SK-N-SH (cell line): ENCODE data around the gene SSNA1. TPM values are rescaled to one million over a fixed set of nuclear protein-coding genes. Genes with fewer than 3 reads are reported as not detected.

Source experiments
- CTCF ChIA-PET: fragments of 300-600, 350-600 bp; formaldehyde crosslinking; extraction: SDS; loops from one replicate; lab custom pipeline; 2021; lab: Yijun Ruan, JAX
- POLR2A ChIA-PET: fragments of 350-600 bp; sonication (Branson Sonifier 250); formaldehyde crosslinking; extraction: SDS; loops from one replicate; lab custom pipeline; 2020; ENCODE audit warnings: antibody characterized with exemption, inconsistent platforms; lab: Yijun Ruan, JAX
- DNase-seq: peaks from one replicate; pipeline ENCODE4 v3.0.0; 2012
- H2AFZ ChIP-seq: fragments of 200-600 bp; sonication (generic); 2 replicates; pipeline ENCODE4 v1.8.1; 2016; ENCODE audit warnings: antibody characterized with exemption, mild to moderate bottlenecking, low read depth
- H3F3A ChIP-seq: fragments of 200-600 bp; sonication (generic); replicated peaks from 2 replicates; pipeline ENCODE3; 2016; ENCODE audit warnings: antibody characterized with exemption, mild to moderate bottlenecking; ENCODE audit not compliant: insufficient read depth
- H3K27ac ChIP-seq, 2 experiments: fragments of 200-500 bp in 1 of 2; fragments of 200-600 bp in 1 of 2; sonication (Bioruptor generic) in 1 of 2; sonication (generic), shearing (Covaris generic) in 1 of 2; 2 replicates each; pipeline versions ENCODE4 v1.5.1 to v1.6.1; 2014 to 2016; ENCODE audit warnings: low read depth in 2 of 2, inconsistent platforms in 1 of 2, low read length in 1 of 2, mild to moderate bottlenecking in 1 of 2, mixed read lengths in 1 of 2
- H3K27me3 ChIP-seq: fragments of 200-600 bp; sonication (generic), shearing (Covaris generic); 2 replicates; pipeline ENCODE4 v1.6.1; 2016; ENCODE audit warnings: mixed run types; ENCODE audit not compliant: insufficient read depth
- H3K36me3 ChIP-seq, 2 experiments: fragments of 200-500 bp in 1 of 2; fragments of 200-600 bp in 1 of 2; sonication (Bioruptor generic) in 1 of 2; sonication (generic) in 1 of 2; replicated peaks in 1 of 2; 2 replicates each; pipeline versions ENCODE3 to v1.5.1; 2014 to 2016; ENCODE audit warnings: low read length in 1 of 2, mild to moderate bottlenecking in 1 of 2; ENCODE audit not compliant: insufficient read depth in 2 of 2, control insufficient read depth in 1 of 2
- H3K4me1 ChIP-seq, 2 experiments: fragments of 200-500 bp in 1 of 2; fragments of 200-600 bp in 1 of 2; sonication (Bioruptor generic) in 1 of 2; sonication (generic), shearing (Covaris generic) in 1 of 2; 2 replicates each; pipeline versions ENCODE4 v1.5.1 to v1.6.1; 2014 to 2016; ENCODE audit warnings: low read depth in 1 of 2, low read length in 1 of 2, mixed run types in 1 of 2; ENCODE audit not compliant: insufficient read depth in 2 of 2, control insufficient read depth in 1 of 2
- H3K4me2 ChIP-seq: fragments of 200-600 bp; sonication (generic), shearing (Covaris generic); 2 replicates; pipeline ENCODE4 v1.6.1; 2017; ENCODE audit warnings: mixed run types
- H3K4me3 ChIP-seq, 2 experiments: fragments of 200-500 bp in 1 of 2; fragments of 200-600 bp in 1 of 2; sonication (Bioruptor generic) in 1 of 2; sonication (generic), shearing (Covaris generic) in 1 of 2; 2 replicates each; pipeline versions ENCODE4 v1.5.1 to v1.8.1; 2014 to 2016; ENCODE audit warnings: low read depth in 2 of 2, inconsistent platforms in 1 of 2, low read length in 1 of 2, mild to moderate bottlenecking in 1 of 2, mixed read lengths in 1 of 2, moderate library complexity in 1 of 2
- H3K79me2 ChIP-seq: fragments of 200-600 bp; sonication (generic); 2 replicates; pipeline ENCODE4 v1.8.1; 2017; ENCODE audit warnings: mild to moderate bottlenecking; ENCODE audit not compliant: insufficient read depth
- H3K9ac ChIP-seq: fragments of 200-600 bp; sonication (generic); 2 replicates; pipeline ENCODE4 v1.6.1; 2017; ENCODE audit warnings: mixed run types
- H3K9me2 ChIP-seq: fragments of 200-600 bp; sonication (generic); 2 replicates; pipeline ENCODE4 v1.6.1; 2017; ENCODE audit warnings: mixed run types
- H3K9me3 ChIP-seq: fragments of 200-600 bp; sonication (generic); 2 replicates; pipeline ENCODE4 v1.6.1; 2017; ENCODE audit warnings: mixed run types, mild to moderate bottlenecking, moderate library complexity
- H4K20me1 ChIP-seq: fragments of 200-600 bp; sonication (generic); 2 replicates; pipeline ENCODE4 v1.6.1; 2017; ENCODE audit warnings: mild to moderate bottlenecking, mixed run types; ENCODE audit not compliant: insufficient read depth
- ELF1 ChIP-seq: IDR thresholded peaks from 2 replicates; pipeline ENCODE4 v1.4.0; 2012
- EZH2phosphoT487 ChIP-seq: fragments of 200-600 bp; sonication (generic); IDR thresholded peaks from 2 replicates; pipeline ENCODE4 v1.6.1; 2017; ENCODE audit warnings: low read depth, mixed run types, mild to moderate bottlenecking, antibody characterized with exemption, moderate library complexity, borderline replicate concordance
- GABPA ChIP-seq: IDR thresholded peaks from 2 replicates; pipeline ENCODE4 v1.4.0; 2012; ENCODE audit warnings: low read depth, mild to moderate bottlenecking
- GATA2 ChIP-seq: sonication (generic); formaldehyde crosslinking; IDR thresholded peaks from 2 replicates; pipeline ENCODE4 v1.5.0; 2020; ENCODE audit warnings: mild to moderate bottlenecking, missing genetic modification reagents
- JUND ChIP-seq: IDR thresholded peaks from 2 replicates; pipeline ENCODE4 v1.4.0; 2012
- NRF1 ChIP-seq: IDR thresholded peaks from 2 replicates; pipeline ENCODE4 v1.6.1; 2012; ENCODE audit warnings: low read depth, mild to moderate bottlenecking, low read length
- RAD21 ChIP-seq: IDR thresholded peaks from 2 replicates; pipeline ENCODE4 v1.6.1; 2012; ENCODE audit warnings: mild to moderate bottlenecking, low read length
- RXRA ChIP-seq: IDR thresholded peaks from 2 replicates; pipeline ENCODE4 v1.4.0; 2012; ENCODE audit warnings: low read depth, mild to moderate bottlenecking, borderline replicate concordance
- TEAD4 ChIP-seq: IDR thresholded peaks from 2 replicates; pipeline ENCODE4 v1.4.0; 2012; ENCODE audit warnings: mild to moderate bottlenecking, borderline replicate concordance; ENCODE audit not compliant: insufficient read depth
- YY1 ChIP-seq: IDR thresholded peaks from 2 replicates; pipeline ENCODE4 v1.4.0; 2012; ENCODE audit warnings: low read depth, mild to moderate bottlenecking
- WGBS: methylation state at CpG from one replicate; pipeline ENCODE4 v1.1.6; 2017; ENCODE audit warnings: low lambda C conversion rate; 5-methylcytosine and 5-hydroxymethylcytosine counted together
- polyA plus RNA-seq, 3 experiments: library from polyadenylated mRNA; depleted of rRNA; stranded (reverse); fragments of >200 nt; gene quantifications; 2 replicates each; pipeline ENCODE4 v1.2.3, GENCODE V29; 2012
- TF ChIP-seq, protein P1 (sequence below): fragments of 150-350 bp; IDR thresholded peaks from 2 replicates; pipeline ENCODE4 v1.6.1; 2017; ENCODE audit warnings: antibody characterized with exemption, low read length, low read depth, borderline replicate concordance
- TF ChIP-seq, protein P2 (sequence below): IDR thresholded peaks from 2 replicates; pipeline ENCODE4 v1.4.0; 2012; ENCODE audit warnings: low read depth
- TF ChIP-seq, protein P3 (sequence below): IDR thresholded peaks from 2 replicates; pipeline ENCODE4 v1.6.1; 2012; ENCODE audit warnings: mild to moderate bottlenecking, low read depth, low read length, moderate library complexity
- TF ChIP-seq, protein P4 (sequence below): IDR thresholded peaks from 2 replicates; pipeline ENCODE4 v1.4.0; 2012; ENCODE audit warnings: low read depth, borderline replicate concordance

The SSNA1 gene
- polyA plus RNA-seq, 1 of the 3 experiments (the other 2 are of a cell fraction) = 124 TPM

DNA sequence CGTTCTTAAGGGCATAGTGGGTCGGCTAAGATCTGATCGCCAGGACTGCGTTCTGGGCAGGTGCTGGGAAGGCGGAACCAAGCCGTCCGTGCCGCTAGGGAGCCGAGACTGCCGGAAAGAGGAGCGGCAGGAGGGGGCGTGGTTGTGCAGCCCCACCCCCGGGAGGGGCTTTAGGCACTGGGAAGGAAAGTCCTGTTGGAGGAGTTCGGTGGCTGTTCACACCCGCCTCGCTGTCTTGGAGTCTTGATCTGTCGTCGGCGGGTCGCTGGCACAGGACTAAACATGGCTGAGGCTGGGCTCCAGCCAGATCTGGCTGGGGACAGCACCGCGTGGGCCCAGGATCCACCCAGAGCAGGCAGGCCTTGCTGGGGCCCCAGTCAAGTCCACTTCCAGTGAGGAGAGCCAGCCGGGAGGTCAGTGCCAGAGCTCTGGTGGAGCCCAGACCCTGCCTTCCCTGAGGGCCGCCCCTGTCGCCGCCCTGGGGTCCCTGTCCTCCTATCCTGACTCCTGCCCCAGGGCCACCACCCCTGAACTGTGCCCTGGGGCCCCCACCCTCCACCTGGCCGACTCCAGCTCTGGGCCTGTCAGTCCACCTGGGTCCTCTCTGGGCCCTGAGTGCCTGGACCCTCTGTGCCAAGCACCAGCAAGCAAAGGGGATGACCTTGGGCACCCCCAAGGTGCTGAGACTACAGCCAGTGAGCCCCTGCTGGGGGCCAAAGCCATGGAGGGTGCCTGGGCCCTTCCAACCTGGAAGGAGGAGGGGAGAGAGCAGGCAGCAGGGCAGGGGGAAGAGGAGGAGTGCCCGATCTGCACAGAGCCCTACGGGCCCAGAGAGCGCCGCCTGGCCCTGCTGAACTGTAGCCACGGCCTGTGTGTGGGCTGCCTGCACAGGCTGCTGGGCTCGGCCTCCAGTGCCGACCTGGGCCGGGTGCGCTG lies 29.1 kb downstream of the SSNA1 start:
- Histone ChIP-seq H3K27me3 (no peaks in the 10 kb centered on the region), H3K36me3 (peaks cover 0 to 14% of the 10 kb centered on the region in 2 experiments), H3K9me3 (no peaks in the 10 kb centered on the region), H3K4me3 (no peak overlapping the region), H3K9me2 (no peaks in the 10 kb centered on the region), H3K79me2 (no peaks in the 10 kb centered on the region), H3K4me1 (peaks cover under 1 to 5% of the 10 kb centered on the region in 2 experiments; a peak in 1 of 4 replicates), H3K27ac (no peak overlapping the region), H3K4me2 (no peak overlapping the region), H3F3A (no peaks in the 10 kb centered on the region), H4K20me1 (no peaks in the 10 kb centered on the region), H2AFZ (no peak overlapping the region), H3K9ac (no peak overlapping the region)
- CTCF ChIA-PET = interaction anchor here (0.9 kb wide), 1 partner anchor 188 kb away, joined by 3 read pairs; no protein-coding TSS in a partner anchor
- no peak for DNase-seq
- TF ChIP-seq EZH2phosphoT487 = no peak
- TF ChIP-seq, protein P1, sequence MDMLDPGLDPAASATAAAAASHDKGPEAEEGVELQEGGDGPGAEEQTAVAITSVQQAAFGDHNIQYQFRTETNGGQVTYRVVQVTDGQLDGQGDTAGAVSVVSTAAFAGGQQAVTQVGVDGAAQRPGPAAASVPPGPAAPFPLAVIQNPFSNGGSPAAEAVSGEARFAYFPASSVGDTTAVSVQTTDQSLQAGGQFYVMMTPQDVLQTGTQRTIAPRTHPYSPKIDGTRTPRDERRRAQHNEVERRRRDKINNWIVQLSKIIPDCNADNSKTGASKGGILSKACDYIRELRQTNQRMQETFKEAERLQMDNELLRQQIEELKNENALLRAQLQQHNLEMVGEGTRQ = no peak
- TF ChIP-seq GATA2 (CRISPR knock-in tag) = no peak
- TF ChIP-seq YY1 = no peak
- TF ChIP-seq, protein P2, sequence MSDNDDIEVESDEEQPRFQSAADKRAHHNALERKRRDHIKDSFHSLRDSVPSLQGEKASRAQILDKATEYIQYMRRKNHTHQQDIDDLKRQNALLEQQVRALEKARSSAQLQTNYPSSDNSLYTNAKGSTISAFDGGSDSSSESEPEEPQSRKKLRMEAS = no peak
- TF ChIP-seq GABPA = no peak
- no peak for TF ChIP-seq JUND
- TF ChIP-seq RXRA = no peak
- TF ChIP-seq, protein P3, sequence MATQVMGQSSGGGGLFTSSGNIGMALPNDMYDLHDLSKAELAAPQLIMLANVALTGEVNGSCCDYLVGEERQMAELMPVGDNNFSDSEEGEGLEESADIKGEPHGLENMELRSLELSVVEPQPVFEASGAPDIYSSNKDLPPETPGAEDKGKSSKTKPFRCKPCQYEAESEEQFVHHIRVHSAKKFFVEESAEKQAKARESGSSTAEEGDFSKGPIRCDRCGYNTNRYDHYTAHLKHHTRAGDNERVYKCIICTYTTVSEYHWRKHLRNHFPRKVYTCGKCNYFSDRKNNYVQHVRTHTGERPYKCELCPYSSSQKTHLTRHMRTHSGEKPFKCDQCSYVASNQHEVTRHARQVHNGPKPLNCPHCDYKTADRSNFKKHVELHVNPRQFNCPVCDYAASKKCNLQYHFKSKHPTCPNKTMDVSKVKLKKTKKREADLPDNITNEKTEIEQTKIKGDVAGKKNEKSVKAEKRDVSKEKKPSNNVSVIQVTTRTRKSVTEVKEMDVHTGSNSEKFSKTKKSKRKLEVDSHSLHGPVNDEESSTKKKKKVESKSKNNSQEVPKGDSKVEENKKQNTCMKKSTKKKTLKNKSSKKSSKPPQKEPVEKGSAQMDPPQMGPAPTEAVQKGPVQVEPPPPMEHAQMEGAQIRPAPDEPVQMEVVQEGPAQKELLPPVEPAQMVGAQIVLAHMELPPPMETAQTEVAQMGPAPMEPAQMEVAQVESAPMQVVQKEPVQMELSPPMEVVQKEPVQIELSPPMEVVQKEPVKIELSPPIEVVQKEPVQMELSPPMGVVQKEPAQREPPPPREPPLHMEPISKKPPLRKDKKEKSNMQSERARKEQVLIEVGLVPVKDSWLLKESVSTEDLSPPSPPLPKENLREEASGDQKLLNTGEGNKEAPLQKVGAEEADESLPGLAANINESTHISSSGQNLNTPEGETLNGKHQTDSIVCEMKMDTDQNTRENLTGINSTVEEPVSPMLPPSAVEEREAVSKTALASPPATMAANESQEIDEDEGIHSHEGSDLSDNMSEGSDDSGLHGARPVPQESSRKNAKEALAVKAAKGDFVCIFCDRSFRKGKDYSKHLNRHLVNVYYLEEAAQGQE = no peak
- TF ChIP-seq RAD21 = no peak
- TF ChIP-seq ELF1 = no peak
- TF ChIP-seq, protein P4, sequence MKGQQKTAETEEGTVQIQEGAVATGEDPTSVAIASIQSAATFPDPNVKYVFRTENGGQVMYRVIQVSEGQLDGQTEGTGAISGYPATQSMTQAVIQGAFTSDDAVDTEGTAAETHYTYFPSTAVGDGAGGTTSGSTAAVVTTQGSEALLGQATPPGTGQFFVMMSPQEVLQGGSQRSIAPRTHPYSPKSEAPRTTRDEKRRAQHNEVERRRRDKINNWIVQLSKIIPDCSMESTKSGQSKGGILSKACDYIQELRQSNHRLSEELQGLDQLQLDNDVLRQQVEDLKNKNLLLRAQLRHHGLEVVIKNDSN = no peak
- TF ChIP-seq TEAD4 = no peak
- no peak for TF ChIP-seq NRF1
- whole genome bisulfite sequencing = 84% methylated on average over 20 of the region's 36 CpGs
- POLR2A ChIA-PET = interaction anchor here (1.7 kb wide), 1 partner anchor 10 kb away, joined by 3 read pairs; no protein-coding TSS in a partner anchor
